ENCODE results near the gene EFHD2.

The EFHD2 gene

GRCh38 chr1:15401391-15402055 lies 8.2 kb upstream of the EFHD2 start:
- peak; percentile 51 for DNase-seq (ENCODE audit: low read depth)
- no peak for TF ChIP-seq CTCF (conservative IDR thresholded peaks at IDR 0.05; ENCODE audit: low read length)
- no peak overlapping the region for H3K4me3 ChIP-seq (ENCODE audit: low read length)

DNA sequence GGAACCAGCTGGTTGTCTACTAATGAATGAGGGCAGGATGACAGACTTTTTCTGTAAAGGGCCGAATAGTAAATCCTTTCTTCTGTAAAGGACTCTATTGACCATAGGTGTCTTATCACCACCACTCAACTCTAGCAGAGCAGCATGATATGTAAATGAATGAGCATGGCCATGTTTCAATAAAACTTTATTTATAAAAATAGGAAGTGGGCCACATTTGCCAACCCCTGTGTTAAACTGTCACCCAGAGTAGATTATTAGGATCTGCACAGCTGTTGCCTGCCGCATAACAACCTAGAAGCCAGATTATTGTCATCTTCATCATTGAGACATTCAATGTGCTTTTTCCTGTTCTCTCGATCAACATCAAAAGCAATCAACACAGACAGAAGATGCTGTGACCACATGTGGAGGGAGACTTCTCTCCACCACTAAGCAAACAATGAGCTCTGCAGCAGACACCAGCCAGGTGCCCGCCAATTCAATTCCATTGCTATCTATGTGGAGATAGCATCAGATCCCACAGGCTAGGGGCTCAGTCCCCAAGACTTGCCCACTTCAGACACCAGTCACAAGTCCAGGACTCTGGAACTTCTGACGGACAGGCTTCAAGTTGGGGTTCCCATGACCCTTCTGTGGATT lies 6.8 kb upstream of the EFHD2 start:
- H3K4me3 ChIP-seq (ENCODE audit: low read length) = no peak overlapping the region
- DNase-seq (ENCODE audit: low read depth) = no peak
- no peak for TF ChIP-seq CTCF (conservative IDR thresholded peaks at IDR 0.05; ENCODE audit: low read length)

DNA sequence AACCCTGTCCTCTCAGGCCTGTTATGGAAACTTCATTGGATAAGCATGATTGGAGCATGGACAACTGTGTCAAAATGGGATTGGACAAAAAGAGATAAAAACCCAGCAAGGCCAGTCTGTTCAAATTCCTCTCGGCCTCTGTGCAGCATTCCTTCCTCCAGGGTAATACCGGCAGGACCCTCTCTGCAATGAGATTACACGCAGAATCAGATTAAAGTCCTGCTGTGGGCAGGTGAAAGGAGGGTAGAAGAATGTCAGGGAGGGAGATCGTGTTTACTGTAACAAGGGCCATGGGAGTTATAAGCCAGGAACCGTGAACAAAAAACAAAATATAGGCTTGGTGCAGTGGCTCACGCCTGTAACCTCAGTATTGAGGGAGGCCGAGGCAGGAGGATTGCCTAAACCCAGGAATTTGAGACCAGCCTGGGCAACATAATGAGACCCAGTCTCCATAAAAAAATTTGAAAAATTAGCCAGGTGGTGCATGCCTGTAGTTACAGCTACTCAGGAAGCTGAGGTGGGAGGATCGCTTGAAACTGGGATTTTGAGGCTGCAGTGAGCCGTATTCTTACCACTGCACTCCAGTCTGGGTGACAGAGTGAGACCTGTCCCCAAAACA lies 5.6 kb upstream of the EFHD2 start:
- H3K4me3 ChIP-seq (ENCODE audit: low read length) = no peak overlapping the region
- no peak for TF ChIP-seq CTCF (conservative IDR thresholded peaks at IDR 0.05; ENCODE audit: low read length)
- DNase-seq (ENCODE audit: low read depth) = no peak

DNA sequence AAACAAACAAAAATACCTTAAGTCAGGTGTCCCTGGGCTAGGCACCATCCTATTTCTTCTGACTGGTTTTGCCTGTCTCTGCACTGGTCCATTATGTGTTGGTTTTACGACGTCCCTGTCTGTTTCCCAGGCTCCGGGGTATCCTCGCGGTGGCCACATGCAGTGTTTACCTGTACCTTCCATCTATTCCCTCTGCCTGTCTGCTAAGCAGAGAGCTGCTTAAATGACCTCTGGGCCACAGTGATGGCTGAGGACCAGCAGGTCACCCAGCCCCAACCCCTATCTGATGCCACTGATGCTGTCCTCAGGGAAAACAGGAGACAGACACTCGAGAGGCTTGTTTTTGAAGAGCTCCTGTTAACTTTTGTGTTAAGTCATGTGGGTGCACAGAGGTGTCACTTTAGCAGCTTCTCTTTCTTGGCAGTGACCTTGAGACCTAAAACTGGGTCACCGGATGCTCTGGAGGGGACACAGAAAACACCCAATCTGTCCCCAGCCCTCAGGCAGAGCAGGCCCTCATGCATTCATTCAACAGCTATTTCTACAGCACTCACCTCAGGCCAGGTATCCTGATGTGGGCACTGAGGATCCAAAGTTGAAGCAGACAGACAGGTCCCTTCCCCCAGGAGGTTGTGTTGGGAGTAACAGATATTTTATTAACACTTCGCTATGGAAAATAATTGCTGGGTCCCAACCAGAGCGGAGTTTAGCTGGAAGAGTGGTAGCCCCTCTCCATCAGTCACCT lies 4.4 kb upstream of the EFHD2 start:
- no peak for DNase-seq (ENCODE audit: low read depth)
- TF ChIP-seq CTCF (conservative IDR thresholded peaks at IDR 0.05; ENCODE audit: low read length) = no peak
- no peak overlapping the region for H3K4me3 ChIP-seq (ENCODE audit: low read length)

GRCh38 chr1:15406614-15407559 lies 2.8 kb upstream of the EFHD2 start:
- H3K4me3 ChIP-seq (ENCODE audit: low read length) = no peak overlapping the region
- no peak for TF ChIP-seq CTCF (conservative IDR thresholded peaks at IDR 0.05; ENCODE audit: low read length)
- peak; percentile 90 for DNase-seq (ENCODE audit: low read depth)

- no peak for TF ChIP-seq CTCF (conservative IDR thresholded peaks at IDR 0.05; ENCODE audit: low read length)
- DNase-seq (ENCODE audit: low read depth) = no peak
- no peak overlapping the region for H3K4me3 ChIP-seq (ENCODE audit: low read length)
Observed at GRCh38 chr1:15407580-15407979, 2.1 kb upstream of the EFHD2 start.

Measured in AG10803 (cell line).